ENCODE measurements around the gene MBD6.

DNA sequence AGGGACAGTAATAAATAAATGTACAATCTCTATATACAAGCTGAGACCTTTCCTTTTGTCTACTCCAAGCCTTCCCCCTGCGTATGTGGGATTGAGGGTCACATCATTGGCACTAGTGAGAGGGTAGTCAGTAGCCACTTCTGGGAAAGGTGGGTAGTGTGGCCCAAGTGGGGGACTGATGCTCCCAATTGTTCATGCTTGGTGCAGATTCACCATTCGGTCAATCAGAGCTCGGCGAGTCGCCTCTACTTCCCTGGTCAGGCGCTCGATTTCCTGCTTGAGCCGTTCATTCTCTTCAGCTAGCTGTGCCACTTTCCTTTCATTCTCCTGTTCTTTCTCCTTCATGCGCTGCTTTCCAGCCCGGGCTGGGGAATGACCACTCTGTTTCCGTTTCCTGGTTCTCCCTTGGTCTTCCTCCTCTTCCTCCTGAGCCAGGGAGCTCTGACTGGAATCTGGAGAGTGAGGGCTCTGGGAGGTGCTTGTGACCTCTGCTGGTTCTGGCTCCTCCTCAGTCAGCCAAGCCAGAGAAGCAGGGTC lies 5.9 kb upstream of the MBD6 start:
- peak; percentile 25 for TF ChIP-seq POLR2A (IDR thresholded peaks at IDR 0.05; ENCODE audit: low read length)
- no peak for TF ChIP-seq GATA1 (IDR thresholded peaks at IDR 0.05; ENCODE audit: low read depth, low read length)
